Measurements from ENCODE around the gene KRTAP5-10.
"Not testable (repeated sequence)": the region's sequence is repeated elsewhere in the genome, so short reads cannot be mapped to it uniquely, and the experiment has no call there.

KRTAP5-10 gene, protein sequence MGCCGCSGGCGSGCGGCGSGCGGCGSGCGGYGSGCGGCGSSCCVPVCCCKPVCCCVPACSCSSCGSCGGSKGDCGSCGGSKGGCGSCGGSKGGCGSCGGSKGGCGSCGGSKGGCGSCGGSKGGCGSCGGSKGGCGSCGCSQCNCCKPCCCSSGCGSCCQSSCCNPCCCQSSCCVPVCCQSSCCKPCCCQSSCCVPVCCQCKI

DNA sequence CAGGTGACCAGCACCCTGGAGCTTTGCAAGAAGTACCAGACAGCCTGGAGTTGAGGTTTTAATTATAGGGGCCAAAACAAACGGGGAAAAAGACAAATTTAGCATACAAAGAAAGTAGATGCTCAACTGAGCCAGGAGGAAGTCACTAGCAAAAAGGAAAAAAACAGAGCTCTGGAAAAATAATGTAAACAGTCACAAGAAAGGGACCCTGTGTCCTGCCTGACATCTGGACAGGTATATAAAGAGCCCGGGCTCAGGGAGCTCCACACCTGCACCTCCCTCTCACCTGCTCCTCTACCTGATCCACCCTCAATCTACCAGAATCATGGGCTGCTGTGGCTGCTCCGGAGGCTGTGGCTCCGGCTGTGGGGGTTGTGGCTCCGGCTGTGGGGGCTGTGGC lies at the start of gene KRTAP5-10:
TSS of gene KRTAP5-10 (plus strand) at position 301 of the 400 bp plus-strand sequence. CDS start at position 326, 25 bp downstream.
- no peak for DNase-seq

DNA sequence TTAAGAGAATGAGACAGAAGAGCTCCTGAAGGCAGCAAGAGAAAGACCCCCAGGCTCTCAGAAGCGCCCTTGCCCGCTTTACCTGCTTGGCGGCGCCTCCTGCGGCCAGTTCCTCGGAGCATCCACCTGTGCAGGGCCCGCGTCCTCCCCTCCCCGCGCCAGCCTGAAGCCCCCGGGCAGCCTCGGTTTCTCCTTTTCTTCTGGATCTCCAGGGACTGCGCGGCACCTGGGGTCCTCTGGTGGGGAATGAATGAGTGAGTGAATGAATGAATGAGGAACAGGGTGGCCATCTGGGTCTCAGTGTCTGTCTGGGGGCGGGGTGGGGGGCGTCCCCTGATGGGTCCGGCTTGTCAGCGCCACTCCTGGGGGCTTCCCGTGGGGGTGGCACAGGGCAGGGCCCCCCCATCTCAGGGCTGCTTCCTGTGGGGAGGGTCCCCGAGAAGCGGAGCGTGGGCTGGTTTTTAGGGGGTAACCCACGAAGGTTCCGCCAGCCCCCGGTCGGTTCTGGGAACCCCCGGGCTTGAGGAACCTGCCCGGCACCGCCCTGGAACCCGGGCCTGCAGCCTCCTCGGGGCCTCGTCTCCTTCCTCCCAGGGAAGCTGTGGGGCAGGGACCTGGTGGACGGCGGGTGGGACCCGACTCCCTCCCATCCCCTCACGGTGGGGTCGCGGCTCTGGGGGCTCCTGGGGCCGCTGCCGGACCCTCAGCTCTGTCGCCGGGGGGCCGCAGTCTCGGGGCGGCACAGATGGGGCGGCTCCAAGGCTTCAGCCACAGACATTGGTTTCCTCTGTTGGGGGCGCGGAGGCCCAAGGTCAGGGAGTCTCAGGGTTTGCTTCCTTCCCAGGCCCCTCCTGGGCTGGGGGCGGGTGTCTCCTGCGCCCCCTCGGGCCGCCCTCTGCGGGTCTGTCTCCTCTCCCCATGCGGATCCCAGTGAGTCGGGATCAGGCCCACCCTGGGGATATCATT lies 46.6 kb upstream of the KRTAP5-10 start:
- no peak for DNase-seq

DNA sequence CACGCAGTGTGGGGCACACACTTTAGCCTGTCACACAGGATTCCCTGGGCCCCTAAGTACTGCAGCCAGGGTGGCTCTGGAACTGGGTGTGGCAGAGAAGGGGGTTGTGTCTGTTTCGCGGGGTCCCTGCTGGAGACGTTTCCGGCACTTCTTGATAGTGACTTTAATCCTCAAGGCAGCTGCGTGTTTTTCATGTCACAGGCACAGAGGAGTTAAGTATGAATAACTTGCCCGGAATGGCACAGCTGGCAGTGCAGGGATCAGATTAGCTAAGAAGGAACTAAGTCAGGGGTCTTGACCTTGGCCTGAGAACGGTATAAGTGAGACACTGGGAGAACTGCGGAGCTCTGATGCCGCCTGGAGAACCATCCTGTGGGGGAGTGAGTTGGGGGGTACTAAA lies 45.8 kb upstream of the KRTAP5-10 start:
- DNase-seq = no peak

DNA sequence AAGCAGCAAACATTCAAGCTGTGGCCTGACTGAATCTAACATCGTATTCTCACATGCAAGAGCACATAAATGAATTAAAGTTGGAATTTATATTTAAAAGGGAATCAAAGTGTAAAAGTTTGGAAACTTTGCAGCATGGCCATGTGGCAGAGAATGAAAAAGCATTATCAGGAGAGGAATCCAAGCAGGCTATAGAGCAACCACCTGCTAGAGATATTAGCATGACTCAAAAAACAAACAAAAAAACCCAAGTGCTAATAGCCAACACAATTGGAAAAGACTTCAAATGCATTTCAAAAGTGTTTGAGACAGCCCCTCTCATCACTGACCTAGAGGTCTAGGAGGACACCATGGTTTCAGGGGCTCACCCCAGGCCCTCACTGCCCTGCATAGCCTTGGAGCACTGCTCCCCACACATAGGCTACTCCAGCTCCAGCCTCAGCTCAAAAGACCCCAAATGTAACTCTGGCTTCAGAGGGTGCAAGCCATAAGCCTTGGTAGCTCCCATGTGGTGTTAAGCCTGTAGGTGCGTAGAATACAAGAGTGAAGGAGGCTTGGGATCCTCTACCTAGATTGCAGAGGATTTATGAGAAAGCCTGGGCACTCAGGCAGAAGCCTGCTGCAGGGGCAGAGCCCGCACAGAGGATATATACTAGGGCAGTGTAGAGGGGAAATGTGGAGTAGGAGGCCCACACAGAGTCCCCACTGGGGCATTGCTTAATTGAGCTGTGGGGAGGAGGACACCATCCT lies 40.0 kb upstream of the KRTAP5-10 start:
- no peak for DNase-seq

DNA sequence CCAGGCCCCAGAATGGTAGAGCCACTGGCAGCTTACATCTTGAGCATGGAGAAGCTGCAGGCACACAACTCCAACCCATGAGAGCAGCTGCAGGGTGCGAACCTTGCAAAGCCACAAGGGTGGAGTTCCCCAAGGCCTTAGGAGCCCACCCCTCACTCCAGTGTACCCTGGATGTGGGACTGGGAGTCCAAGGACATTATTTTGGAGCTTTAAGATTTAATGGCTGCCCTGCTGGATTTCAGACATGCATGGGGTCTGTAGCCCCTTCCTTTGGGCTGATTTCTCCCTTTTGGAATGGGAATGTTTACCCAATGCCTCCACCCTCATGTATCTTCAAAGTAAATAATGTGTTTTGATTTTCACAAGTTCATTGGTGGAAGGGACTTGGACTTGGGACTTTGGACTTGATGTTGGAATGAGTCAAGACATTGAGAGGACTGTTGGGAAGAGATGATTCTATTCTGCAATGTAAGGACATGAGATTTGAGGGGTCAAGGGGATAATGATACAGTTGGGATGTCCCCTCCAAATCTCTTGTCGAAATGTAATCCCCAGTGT lies 39.3 kb upstream of the KRTAP5-10 start:
- no peak for DNase-seq

DNA sequence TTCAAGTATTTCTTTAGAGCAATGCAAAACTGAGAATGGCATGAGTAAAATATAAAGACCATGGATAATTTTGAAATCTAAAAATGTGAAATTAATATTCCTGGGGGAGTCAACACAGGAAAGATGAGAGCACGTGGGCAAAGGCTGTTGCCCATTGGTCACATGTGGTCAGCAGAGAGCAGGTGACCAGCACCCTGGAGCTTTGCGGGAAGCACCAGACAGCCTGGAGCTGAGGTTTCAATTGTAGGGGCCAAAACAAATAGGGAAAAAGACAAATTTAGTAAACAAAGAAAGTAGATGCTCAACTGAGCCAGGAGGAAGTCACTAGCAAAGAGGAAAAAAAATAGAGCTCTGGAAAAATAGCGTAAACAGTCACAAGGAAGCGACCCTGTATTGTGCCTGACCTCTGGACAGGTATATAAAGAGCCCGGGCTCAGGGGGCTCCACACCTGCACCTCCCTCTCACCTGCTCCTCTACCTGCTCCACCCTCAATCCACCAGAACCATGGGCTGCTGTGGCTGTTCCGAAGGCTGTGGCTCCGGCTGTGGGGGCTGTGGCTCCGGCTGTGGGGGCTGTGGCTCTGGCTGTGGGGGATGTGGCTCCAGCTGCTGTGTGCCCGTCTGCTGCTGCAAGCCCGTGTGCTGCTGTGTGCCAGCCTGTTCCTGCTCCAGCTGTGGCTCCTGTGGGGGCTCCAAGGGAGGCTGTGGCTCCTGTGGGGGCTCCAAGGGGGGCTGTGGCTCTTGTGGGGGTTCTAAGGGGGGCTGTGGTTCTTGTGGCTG lies 38.4 kb upstream of the KRTAP5-10 start, which contains the start of gene KRTAP5-7:
TSS of gene KRTAP5-7 (plus strand) at position 472 of the 780 bp plus-strand sequence. CDS start at position 506, 34 bp downstream.
- DNase-seq = not testable (repeated sequence)

DNA sequence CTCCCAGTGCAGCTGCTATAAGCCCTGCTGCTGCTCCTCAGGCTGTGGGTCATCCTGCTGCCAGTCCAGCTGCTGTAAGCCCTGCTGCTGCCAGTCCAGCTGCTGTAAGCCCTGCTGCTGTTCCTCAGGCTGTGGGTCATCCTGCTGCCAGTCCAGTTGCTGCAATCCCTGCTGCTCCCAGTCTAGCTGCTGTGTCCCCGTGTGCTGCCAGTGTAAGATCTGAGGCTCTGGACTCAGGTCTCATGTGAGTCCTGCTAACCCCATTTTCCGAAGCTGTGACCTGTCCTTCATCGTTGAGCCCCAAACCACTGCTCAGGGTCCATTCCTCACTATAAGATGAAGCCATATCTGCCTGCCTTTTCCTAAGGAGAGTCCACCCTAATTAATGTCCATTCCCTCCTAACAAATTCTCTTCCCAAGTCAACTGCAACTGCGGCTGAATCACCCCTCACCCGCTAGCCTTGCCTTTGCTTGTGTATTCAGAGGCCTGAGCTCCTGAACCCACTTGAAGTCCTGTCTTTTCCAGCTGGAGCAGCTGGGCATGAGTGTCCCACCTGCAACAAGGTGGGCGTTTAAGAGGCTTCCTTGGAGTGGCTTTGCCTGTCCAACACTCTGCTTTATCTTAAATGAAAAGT lies 37.7 kb upstream of the KRTAP5-10 start:
- DNase-seq = no peak

DNA sequence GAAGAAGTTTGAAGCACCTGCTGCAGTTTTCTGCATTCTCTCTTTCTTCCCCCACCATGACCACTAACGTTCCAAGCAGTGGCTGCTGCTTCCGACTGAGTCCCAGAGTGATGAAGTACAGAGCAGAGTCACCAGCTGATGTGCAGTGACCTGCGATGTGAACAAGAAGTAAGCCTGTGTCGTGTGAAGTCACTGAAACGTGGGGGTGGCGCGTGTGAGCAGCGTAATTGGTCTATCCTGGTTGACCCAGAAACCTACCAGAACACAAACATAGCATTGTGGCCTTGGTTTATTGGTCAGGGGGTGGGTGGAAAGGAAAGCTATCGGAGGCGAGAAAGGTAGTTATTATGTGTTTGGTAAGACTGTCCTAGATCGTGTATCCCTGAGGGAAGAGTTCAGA lies 34.8 kb upstream of the KRTAP5-10 start:
- no peak for DNase-seq

DNA sequence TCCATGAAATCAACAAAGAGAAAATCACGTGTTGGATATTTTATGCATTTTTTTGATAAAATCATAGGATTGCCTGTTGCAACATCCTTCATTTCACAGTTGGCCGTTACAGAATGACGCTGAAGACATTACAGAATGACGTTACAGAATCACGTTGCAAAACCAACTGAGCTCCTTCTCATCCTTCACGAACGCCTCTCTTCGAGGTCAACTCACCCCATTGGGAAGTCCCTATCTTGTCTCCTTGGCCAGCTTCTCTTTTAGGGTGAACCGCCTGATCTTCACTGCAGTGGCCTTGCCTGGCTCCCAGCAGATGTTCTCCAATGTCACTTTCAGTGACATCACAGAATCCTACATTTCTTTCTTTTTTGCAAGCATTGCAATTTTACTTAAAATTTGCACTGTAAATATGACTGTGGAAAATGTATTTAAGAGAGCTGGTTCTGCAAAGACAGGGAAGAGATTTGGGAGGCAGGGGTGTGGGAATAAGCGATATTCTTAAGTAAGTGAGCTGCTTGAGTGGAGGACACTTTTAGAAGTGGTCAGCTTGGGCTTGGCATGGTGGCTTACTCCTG lies 33.2 kb upstream of the KRTAP5-10 start:
- DNase-seq = no peak

DNA sequence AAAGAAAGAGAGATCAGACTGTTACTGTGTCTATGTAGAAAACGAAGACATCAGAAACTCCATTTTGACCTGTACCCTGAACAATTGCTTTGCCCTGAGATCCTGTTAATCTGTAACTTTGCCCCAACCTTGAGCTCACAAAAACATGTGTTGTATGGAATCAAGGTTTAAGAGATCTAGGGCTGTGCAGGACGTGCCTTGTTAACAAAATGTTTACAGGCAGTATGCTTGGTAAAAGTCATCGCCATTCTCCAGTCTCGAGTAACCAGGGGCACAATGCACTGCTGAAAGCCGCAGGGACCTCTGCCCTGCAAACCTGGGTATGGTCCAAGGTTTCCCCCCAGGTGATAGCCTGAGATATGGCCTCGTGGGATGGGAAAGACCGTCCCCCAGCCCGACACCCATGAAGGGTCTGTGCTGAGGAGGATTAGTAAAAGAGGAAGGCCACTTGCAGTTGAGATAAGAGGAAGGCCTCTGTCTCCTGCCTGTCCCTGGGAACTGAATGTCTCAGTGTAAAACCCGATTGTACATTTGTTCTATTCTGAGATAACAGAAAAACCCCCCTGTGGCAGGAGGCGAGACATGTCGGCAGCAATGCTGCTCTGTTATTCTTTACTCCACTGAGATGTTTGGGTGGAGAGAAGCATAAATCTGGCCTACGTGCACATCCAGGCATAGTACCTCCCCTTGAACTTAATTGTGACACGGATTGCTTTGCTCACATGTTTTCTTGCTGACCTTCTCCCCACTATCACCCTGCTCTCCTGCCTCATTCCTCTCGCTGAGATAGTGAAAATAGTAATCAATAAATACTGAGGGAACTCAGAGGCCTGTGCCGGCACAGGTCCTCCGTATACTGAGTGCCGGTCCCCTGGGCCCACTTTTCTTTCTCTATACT lies 30.4 kb upstream of the KRTAP5-10 start:
- DNase-seq = not testable (repeated sequence)

DNA sequence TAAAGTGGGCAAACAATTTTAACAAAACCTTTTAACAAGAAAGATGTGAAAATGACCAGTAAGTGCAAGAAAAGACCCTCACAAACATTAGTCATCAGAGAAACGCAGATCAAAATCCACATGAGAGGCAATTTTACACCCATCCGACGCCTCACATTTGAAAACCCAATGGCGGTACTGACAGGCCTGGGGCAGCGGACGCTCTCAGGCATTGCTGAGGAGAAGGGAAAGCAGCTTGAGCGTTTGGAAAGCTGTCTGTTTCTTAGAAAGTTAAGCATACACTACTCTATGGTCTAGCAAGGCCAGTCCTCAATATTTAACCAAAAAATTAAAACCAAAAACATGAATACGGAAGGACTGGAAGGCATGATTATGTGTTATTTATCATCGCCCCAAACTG lies 29.5 kb upstream of the KRTAP5-10 start:
- no peak for DNase-seq

DNA sequence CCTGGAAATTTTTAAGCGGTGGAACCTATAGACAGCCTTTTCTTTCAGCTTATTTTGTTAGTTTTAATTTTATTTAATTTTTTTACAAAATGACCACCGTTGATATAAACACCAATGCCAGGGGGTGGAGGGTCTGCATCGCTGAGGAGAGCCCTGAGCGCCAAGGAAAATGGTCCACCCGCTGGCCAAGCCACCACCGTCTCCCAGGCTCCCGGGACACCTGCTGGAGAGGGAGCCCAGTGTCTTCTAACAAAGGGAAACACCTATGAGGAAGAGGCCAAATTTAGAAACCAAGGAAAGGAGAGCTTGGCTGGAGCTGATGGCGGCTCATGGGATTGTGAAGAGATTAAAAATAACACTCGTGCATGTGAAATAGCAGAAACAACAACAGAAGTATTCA lies 27.8 kb upstream of the KRTAP5-10 start:
- DNase-seq = no peak

DNA sequence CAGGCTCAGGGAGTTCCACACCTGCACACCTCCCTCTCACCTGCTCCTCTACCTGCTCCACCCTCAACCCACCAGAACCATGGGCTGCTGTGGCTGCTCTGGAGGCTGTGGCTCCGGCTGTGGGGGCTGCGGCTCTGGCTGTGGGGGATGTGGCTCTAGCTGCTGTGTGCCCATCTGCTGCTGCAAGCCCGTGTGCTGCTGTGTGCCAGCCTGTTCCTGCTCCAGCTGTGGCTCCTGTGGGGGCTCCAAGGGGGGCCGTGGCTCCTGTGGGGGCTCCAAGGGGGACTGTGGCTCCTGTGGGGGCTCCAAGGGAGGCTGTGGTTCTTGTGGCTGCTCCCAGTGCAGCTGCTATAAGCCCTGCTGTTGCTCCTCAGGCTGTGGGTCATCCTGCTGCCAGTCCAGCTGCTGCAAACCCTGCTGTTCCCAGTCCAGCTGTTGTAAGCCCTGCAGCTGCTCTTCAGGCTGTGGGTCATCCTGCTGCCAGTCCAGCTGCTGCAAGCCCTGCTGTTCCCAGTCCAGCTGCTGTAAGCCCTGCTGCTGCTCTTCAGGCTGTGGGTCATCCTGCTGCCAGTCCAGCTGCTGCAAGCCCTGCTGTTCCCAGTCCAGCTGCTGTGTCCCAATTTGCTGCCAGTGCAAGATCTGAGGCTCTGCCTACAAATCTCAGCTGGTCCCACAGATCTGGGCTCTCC lies 27.2 kb upstream of the KRTAP5-10 start, which contains the start of gene KRTAP5-8:
TSS of gene KRTAP5-8 (plus strand) at position 49 of the 689 bp plus-strand sequence. CDS start at position 80, 31 bp downstream.
- DNase-seq = not testable (repeated sequence)

DNA sequence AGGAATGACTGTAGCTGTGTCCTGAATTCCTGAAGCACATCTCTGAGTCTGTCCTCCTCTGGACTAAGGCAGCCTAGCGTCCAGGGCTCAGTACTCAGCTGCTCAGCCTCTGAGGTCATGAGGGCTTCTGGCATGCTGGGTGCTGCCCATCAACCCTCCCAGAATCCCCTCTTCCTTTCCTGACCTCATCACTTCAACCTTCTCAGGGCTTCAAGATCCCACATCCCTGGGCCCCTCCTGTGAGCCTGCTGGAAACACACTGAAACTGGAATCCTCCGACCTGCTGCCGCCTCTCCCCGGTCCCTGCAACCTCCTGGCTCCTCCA lies 26.7 kb upstream of the KRTAP5-10 start:
- DNase-seq = no peak

DNA sequence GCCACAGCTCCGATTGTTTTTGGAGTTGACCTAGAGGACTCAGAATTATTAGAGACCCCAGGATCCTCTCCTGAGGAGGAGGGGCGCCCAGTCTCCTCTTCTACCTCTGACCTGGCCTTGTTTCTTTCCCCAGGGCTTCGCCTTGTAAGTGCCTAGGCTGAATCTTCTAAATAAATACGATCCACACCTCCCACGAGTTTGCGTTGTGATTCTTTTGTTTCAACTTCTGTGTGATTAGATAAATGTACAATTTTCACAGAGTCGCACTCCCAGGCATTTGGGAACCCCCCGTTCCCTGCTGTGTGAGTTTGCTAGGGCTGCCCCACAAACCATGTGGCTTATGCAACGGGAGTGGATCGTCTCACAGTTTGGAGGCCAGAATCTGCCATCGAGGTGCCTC lies 26.3 kb upstream of the KRTAP5-10 start:
- no peak for DNase-seq

DNA sequence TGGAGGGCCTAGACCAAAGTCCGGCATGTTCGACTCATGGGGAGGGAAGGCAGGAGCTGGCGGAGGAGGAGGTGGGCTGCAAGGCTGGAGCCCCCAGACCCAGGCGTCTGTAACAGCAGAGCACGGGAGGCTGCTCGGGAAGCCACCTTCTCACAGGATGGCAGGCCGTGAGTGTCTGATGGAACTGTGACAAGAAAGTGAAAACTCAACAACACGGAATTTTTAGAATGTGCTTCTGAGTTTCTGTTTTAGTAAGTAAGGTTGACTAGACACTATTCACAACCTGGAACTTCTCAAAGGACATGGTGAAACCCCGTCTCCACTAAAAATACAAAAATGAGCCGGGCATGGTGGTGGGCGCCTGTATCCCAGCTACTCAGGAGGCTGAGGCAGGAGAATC lies 25.4 kb upstream of the KRTAP5-10 start:
- DNase-seq = not testable (repeated sequence)

DNA sequence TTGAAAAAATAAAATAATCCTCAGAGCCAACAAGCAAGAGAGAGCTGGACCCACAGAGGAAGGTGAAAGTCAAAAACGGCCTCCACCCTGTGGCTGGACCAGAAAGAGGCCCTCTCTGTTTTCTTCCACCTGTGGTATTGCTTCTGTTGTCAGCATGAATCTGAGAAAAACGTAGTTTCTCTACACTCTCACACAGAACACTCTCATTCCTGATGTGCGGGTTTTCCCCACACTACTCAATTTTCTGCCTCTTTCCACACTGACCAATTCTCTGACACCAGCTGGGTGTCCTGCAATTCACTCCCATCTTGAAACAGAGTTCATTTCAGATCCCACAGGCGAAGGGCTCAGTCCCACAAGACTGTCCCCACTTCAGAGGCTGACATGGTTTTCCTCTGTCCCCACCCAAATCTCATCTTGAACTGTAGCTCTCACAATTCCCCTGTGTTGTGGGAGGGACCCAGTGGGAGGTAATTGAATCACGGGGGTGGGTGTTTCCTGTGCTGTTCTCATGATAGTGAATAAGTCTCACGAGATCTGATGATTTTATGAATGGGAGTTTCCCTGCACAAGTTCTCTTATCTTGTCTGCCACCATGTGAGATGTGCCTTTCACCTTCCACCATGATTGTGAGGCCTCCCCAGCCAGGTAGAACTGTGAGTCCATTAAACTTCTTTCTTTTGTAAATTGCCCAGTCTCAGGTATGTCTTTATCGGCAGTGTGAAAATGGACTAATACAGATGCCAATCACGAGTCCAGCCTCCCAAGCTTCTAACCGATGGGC lies 24.6 kb upstream of the KRTAP5-10 start:
- not testable (repeated sequence) for DNase-seq

DNA sequence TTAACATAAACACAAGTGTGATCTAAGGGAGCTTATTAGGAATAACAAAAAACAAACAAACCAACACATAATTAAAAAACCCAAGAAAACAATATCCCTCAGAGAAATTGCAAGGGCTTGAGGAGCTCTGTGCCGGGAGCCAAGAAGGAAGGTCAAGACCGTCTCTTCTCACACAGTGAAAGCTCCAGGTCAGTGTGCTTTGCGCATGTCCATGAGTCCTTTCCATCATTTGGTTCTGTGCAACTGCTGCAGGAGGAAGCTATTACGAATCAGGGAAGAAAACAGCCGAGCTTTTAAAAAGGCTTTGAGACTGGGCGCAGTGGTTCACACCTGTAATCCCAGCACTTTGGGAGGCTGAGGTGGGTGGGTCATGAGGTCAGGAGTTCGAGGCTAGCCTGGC lies 23.0 kb upstream of the KRTAP5-10 start:
- DNase-seq = no peak

Data from NCI-H1105 (cell line).